Neural progenitor cell (in vitro differentiated cells): ENCODE data around the gene KCNMA1. TPM values are rescaled to one million over a fixed set of nuclear protein-coding genes. Genes with fewer than 3 reads are reported as not detected.

Experiments
- DNase-seq: peaks from one replicate; pipeline ENCODE4 v3.0.0-alpha.2; 2016; ENCODE audit warnings: low spot score
- H2AFZ ChIP-seq: fragments of 200-600 bp; sonication (generic); replicated peaks from 2 replicates; pipeline ENCODE4 v1.6.1; 2016; ENCODE audit warnings: antibody characterized with exemption
- H3F3A ChIP-seq: fragments of 200-600 bp; sonication (generic); 2 replicates; pipeline ENCODE4 v1.6.1; 2016; ENCODE audit warnings: antibody characterized with exemption, low read depth
- H3K27ac ChIP-seq: fragments of 200-600 bp; sonication (generic); 2 replicates; pipeline ENCODE4 v1.5.1; 2016; ENCODE audit warnings: mild to moderate bottlenecking
- H3K27me3 ChIP-seq: fragments of 200-600 bp; sonication (generic); 2 replicates; pipeline ENCODE4 v1.6.1; 2016; ENCODE audit warnings: mild to moderate bottlenecking, moderate library complexity
- H3K36me3 ChIP-seq: fragments of 200-600 bp; sonication (generic); 2 replicates; pipeline ENCODE4 v1.5.1; 2016
- H3K4me1 ChIP-seq: fragments of 200-600 bp; sonication (generic); 2 replicates; pipeline ENCODE4 v1.6.1; 2016; ENCODE audit warnings: mixed run types
- H3K4me2 ChIP-seq: fragments of 200-600 bp; sonication (generic); 2 replicates; pipeline ENCODE4 v1.6.1; 2016
- H3K4me3 ChIP-seq: fragments of 200-600 bp; sonication (generic); 2 replicates; pipeline ENCODE4 v1.5.1; 2016
- H3K79me2 ChIP-seq: fragments of 200-600 bp; sonication (generic); 2 replicates; pipeline ENCODE4 v1.6.1; 2016; ENCODE audit warnings: low read depth
- H3K9ac ChIP-seq: fragments of 200-600 bp; sonication (generic); 2 replicates; pipeline ENCODE4 v1.6.1; 2016
- H3K9me3 ChIP-seq: fragments of 200-600 bp; sonication (generic); 2 replicates; pipeline ENCODE4 v1.5.1; 2016; ENCODE audit warnings: low read depth
- H4K20me1 ChIP-seq: fragments of 200-600 bp; sonication (generic); 2 replicates; pipeline ENCODE4 v1.6.1; 2016; ENCODE audit warnings: low read depth
- H3K27ac Mint-ChIP-seq: 3 replicates; pipeline ENCODE4 v1.8.0; 2021; ENCODE audit warnings: mixed read lengths
- H3K27me3 Mint-ChIP-seq: 2 replicates; pipeline ENCODE4 v1.8.0; 2022; ENCODE audit warnings: low read depth, mild to moderate bottlenecking, inconsistent platforms, moderate library complexity, mixed read lengths; ENCODE audit not compliant: insufficient read depth
- H3K36me3 Mint-ChIP-seq: 3 replicates; pipeline ENCODE4 v1.8.0; 2021; ENCODE audit warnings: mixed read lengths
- H3K4me1 Mint-ChIP-seq: 3 replicates; pipeline ENCODE4 v1.8.0; 2021; ENCODE audit warnings: mixed read lengths
- H3K4me3 Mint-ChIP-seq: 3 replicates; pipeline ENCODE4 v1.8.0; 2021; ENCODE audit warnings: mild to moderate bottlenecking, moderate library complexity, mixed read lengths
- H3K9me3 Mint-ChIP-seq: 3 replicates; pipeline ENCODE4 v1.8.0; 2020; ENCODE audit warnings: mixed read lengths
- EZH2 ChIP-seq: fragments of 200-600 bp; sonication (generic); IDR thresholded peaks from 2 replicates; pipeline ENCODE4 v1.6.1; 2017; ENCODE audit warnings: antibody characterized with exemption, mild to moderate bottlenecking, moderate library complexity
- EZH2phosphoT487 ChIP-seq: fragments of 200-600 bp; sonication (generic); IDR thresholded peaks from 2 replicates; pipeline ENCODE4 v1.6.1; 2017; ENCODE audit warnings: antibody characterized with exemption
- total RNA-seq: library from RNA; depleted of rRNA; stranded (reverse); fragments of >200 nt; gene quantifications from 2 replicates; pipeline ENCODE4 v1.2.3, GENCODE V29; 2015; ENCODE audit warnings: low replicate concordance
- TF ChIP-seq, protein P1 (sequence below): fragments of 200-600 bp; sonication (generic); IDR thresholded peaks from 2 replicates; pipeline ENCODE4 v1.5.1; 2017; ENCODE audit warnings: antibody characterized with exemption, mild to moderate bottlenecking

KCNMA1 gene
- total RNA-seq, 1 donor from 2014 or later, result 2.4 TPM

DNA sequence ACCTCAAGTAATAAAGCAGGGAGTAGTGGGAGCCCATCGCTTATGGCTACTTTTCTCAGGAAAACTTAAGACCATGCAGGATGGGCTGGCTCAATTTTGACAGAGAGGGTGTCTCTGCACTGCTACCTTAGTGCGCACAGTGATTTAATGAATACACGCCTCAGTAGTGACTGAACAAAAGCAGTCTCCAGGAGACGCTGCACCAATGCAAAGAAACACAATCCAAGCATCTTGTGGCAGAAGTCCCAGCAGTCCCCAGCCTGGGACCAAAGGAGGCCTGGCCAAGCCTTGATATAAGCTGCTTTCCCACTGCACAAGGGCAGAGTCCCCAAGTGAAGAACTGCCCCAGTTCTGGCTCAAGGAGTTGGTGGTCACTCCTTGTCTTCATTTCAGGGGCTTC lies 368.9 kb downstream of the KCNMA1 start:
- Histone ChIP-seq H3K9me3 (no peaks in the 10 kb centered on the region), H3K27me3 (no peaks in the 10 kb centered on the region), H3K4me1 (peaks cover 20% of the 10 kb centered on the region), H3K79me2 (no peaks in the 10 kb centered on the region), H3K4me3 (no peak overlapping the region), H3K4me2 (peak overlapping the region; percentile 30), H3K36me3 (no peaks in the 10 kb centered on the region), H2AFZ (no peak overlapping the region), H3K9ac (no peak overlapping the region), H3F3A (no peaks in the 10 kb centered on the region), H4K20me1 (no peaks in the 10 kb centered on the region), H3K27ac (no peak overlapping the region)
- Mint-ChIP-seq H3K36me3 (no peaks in the 10 kb centered on the region), H3K9me3 (no peaks in the 10 kb centered on the region), H3K27me3 (no peaks in the 10 kb centered on the region), H3K27ac (peak overlapping the region; percentile 64), H3K4me3 (no peak overlapping the region), H3K4me1 (peaks cover 26% of the 10 kb centered on the region)
- TF ChIP-seq EZH2, result no peak
- no peak for TF ChIP-seq EZH2phosphoT487
- TF ChIP-seq, protein P1, sequence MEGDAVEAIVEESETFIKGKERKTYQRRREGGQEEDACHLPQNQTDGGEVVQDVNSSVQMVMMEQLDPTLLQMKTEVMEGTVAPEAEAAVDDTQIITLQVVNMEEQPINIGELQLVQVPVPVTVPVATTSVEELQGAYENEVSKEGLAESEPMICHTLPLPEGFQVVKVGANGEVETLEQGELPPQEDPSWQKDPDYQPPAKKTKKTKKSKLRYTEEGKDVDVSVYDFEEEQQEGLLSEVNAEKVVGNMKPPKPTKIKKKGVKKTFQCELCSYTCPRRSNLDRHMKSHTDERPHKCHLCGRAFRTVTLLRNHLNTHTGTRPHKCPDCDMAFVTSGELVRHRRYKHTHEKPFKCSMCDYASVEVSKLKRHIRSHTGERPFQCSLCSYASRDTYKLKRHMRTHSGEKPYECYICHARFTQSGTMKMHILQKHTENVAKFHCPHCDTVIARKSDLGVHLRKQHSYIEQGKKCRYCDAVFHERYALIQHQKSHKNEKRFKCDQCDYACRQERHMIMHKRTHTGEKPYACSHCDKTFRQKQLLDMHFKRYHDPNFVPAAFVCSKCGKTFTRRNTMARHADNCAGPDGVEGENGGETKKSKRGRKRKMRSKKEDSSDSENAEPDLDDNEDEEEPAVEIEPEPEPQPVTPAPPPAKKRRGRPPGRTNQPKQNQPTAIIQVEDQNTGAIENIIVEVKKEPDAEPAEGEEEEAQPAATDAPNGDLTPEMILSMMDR, result no peak
- DNase-seq, result peak; percentile 51

DNA sequence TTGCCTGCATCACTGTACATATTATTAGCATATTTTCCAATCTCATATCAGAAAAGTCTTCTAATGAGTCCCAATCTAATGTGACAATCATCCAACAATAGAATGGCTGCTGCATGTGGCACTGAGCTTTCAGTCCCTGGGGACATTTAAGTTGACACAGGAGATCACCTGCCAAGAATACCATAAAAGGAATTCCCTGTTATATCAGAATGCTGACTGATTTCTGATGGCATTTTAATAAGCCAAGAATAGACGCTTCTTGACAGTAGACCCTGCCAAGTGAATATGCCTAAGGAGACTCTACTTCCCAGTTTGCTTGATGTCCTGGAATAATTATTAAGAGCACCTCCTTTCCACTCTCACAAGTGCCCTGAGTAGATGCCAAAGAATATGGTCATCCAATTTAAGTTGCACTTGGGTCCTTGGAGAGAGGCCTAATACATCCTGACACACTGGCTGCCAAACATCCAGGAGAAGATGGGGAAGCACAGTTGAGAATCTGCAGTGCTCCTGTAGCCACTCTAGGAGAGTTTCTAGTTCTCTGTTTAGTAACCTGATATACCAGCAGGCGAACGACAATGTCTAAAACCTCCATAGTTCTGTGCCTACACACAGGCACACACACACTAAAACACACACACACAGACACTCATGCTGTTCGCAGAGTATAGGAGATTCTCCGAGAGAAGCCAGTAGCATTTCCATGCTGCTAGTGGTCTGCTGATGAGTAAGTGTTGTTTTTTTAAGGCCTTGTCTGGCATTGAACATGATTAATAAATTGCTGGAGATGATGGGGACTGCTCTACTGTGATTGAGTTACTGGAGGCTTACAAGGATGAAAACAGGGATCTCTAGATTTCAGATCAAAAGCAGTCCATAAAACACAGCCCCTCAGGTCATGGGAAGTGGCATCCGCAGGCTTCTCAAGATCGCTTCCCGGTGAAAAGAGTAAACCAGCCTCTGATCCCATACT lies 369.6 kb downstream of the KCNMA1 start:
- Histone ChIP-seq H3K9me3 (no peaks in the 10 kb centered on the region), H3K27me3 (no peaks in the 10 kb centered on the region), H3K36me3 (no peaks in the 10 kb centered on the region), H3F3A (no peaks in the 10 kb centered on the region), H3K4me2 (peak overlapping the region; percentile 30), H3K4me3 (no peak overlapping the region), H3K79me2 (no peaks in the 10 kb centered on the region), H2AFZ (no peak overlapping the region), H3K4me1 (peaks cover 19% of the 10 kb centered on the region), H3K9ac (no peak overlapping the region), H3K27ac (no peak overlapping the region), H4K20me1 (no peaks in the 10 kb centered on the region)
- DNase-seq, result no peak
- H3K4me3 Mint-ChIP-seq, result no peak overlapping the region
- no peak for TF ChIP-seq EZH2
- no peak for TF ChIP-seq EZH2phosphoT487
- TF ChIP-seq, protein P1, result no peak
- H3K36me3 Mint-ChIP-seq, result no peaks in the 10 kb centered on the region
- H3K27me3 Mint-ChIP-seq, result no peaks in the 10 kb centered on the region
- peak overlapping the region; percentile 64 for H3K27ac Mint-ChIP-seq
- peaks cover 26% of the 10 kb centered on the region for H3K4me1 Mint-ChIP-seq
- no peaks in the 10 kb centered on the region for H3K9me3 Mint-ChIP-seq

DNA sequence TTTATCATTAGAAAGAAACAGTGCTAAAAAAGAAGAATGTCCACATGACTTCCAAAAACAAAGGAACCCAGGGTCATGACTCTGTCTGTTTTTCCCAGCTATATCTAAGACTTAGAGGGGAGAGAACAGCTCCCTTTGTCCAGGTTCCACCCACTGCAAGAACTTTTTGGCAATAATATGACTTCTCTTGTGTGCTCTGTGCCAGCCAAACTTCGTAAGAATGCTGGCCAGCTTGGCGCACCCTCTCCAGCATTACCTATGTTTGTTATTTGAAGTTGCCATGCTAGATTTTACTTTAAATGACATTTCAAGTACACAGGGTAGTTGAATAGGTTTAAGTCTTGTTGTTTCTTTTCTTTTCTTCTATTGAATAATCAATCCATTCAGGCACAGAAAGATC lies 371.4 kb downstream of the KCNMA1 start:
- Mint-ChIP-seq H3K4me3 (no peak overlapping the region), H3K9me3 (no peaks in the 10 kb centered on the region), H3K4me1 (peaks cover 26% of the 10 kb centered on the region), H3K27me3 (no peaks in the 10 kb centered on the region), H3K36me3 (no peaks in the 10 kb centered on the region), H3K27ac (peak overlapping the region; percentile 53)
- no peak overlapping the region for H3K27ac ChIP-seq
- no peak overlapping the region for H2AFZ ChIP-seq
- no peaks in the 10 kb centered on the region for H3K36me3 ChIP-seq
- H3K79me2 ChIP-seq, result no peaks in the 10 kb centered on the region
- H4K20me1 ChIP-seq, result no peaks in the 10 kb centered on the region
- H3K4me1 ChIP-seq, result peaks cover 19% of the 10 kb centered on the region
- H3K27me3 ChIP-seq, result no peaks in the 10 kb centered on the region
- H3K4me3 ChIP-seq, result no peak overlapping the region
- H3K4me2 ChIP-seq, result no peak overlapping the region
- TF ChIP-seq EZH2 (no peak), EZH2phosphoT487 (no peak)
- TF ChIP-seq, protein P1, result no peak
- DNase-seq, result no peak
- H3F3A ChIP-seq, result no peaks in the 10 kb centered on the region
- H3K9ac ChIP-seq, result no peak overlapping the region
- no peaks in the 10 kb centered on the region for H3K9me3 ChIP-seq
